H1 (cell line): ENCODE measurements around the gene CELF5. TPM values are rescaled to one million over a fixed set of nuclear protein-coding genes. Genes with fewer than 3 reads are reported as not detected.

Experiments used
- CTCF ChIA-PET: fragments of 300-600 bp; sonication (Branson Sonifier 250); formaldehyde crosslinking; loops from one replicate; lab custom pipeline; 2021; ENCODE audit not compliant: partially characterized antibody; lab: Charles Lee
- POLR2A ChIA-PET: fragments of 300-600 bp; sonication (Branson Sonifier 250); formaldehyde crosslinking; loops from one replicate; lab custom pipeline; 2021; ENCODE audit warnings: inconsistent platforms; ENCODE audit not compliant: partially characterized antibody; lab: Charles Lee
- DNase-seq, 2 experiments: peaks; one replicate each; pipeline versions ENCODE4 v3.0.0 to v3.0.0-alpha.2; 2010 to 2022; ENCODE audit warnings: low spot score in 2 of 2, low read depth in 1 of 2, mixed read lengths in 1 of 2
- FAIRE-seq: peaks from 2 replicates; lab custom pipeline; 2011; peaks lifted over from hg19 to GRCh38; lab: Jason Lieb, UNC
- H2AFZ ChIP-seq: 2 replicates; pipeline ENCODE4 v1.8.1; 2012; ENCODE audit warnings: low read length, inconsistent platforms
- H2AK5ac ChIP-seq: 2 replicates; pipeline ENCODE4 v1.6.1; 2013; ENCODE audit warnings: low read depth, low read length
- H2BK120ac ChIP-seq: replicated peaks from 2 replicates; pipeline ENCODE3; 2013; ENCODE audit warnings: low read depth, low read length, inconsistent platforms
- H2BK12ac ChIP-seq: 2 replicates; pipeline ENCODE4 v1.6.1; 2013; ENCODE audit warnings: low read depth, low read length
- H2BK15ac ChIP-seq: 2 replicates; pipeline ENCODE4 v1.6.1; 2013; ENCODE audit warnings: low read length
- H2BK20ac ChIP-seq: 2 replicates; pipeline ENCODE4 v1.6.1; 2013; ENCODE audit warnings: low read length
- H2BK5ac ChIP-seq: 2 replicates; pipeline ENCODE4 v1.6.1; 2013; ENCODE audit warnings: low read depth, low read length
- H3K14ac ChIP-seq: 2 replicates; pipeline ENCODE4 v1.6.1; 2013; ENCODE audit warnings: inconsistent platforms; ENCODE audit not compliant: insufficient read length
- H3K18ac ChIP-seq: 2 replicates; pipeline ENCODE4 v1.6.1; 2013; ENCODE audit warnings: low read length; ENCODE audit errors: extremely low read depth
- H3K23ac ChIP-seq: 2 replicates; pipeline ENCODE4 v1.6.1; 2013; ENCODE audit warnings: inconsistent platforms; ENCODE audit not compliant: insufficient read length
- H3K23me2 ChIP-seq: 2 replicates; pipeline ENCODE4 v1.6.1; 2013; ENCODE audit warnings: low read depth, low read length
- H3K27ac ChIP-seq: 2 replicates; pipeline ENCODE4 v1.6.1; 2011; ENCODE audit warnings: low read depth, low read length, inconsistent platforms
- H3K27me3 ChIP-seq, 4 experiments: replicated peaks in 1 of 4; 1 replicate in 1 of 4; 2 replicates in 3 of 4; pipeline versions ENCODE4 v1.6.1 to v1.8.1; 2011 to 2013; ENCODE audit warnings: low read length in 3 of 4, mild to moderate bottlenecking in 3 of 4, inconsistent platforms in 2 of 4, mixed read lengths in 2 of 4, moderate library complexity in 1 of 4; ENCODE audit not compliant: control insufficient read depth in 3 of 4, insufficient read depth in 3 of 4; ENCODE audit errors: extremely low read depth in 1 of 4
- H3K36me3 ChIP-seq, 4 experiments: 2 replicates each; pipeline versions ENCODE4 v1.6.1 to v1.8.1; 2011 to 2013; ENCODE audit warnings: mild to moderate bottlenecking in 4 of 4, low read length in 3 of 4, moderate library complexity in 2 of 4, control low read depth in 1 of 4, inconsistent platforms in 1 of 4; ENCODE audit not compliant: insufficient read depth in 4 of 4, control insufficient read depth in 2 of 4
- H3K4ac ChIP-seq: replicated peaks from 2 replicates; pipeline ENCODE3; 2013; ENCODE audit warnings: low read length, low read depth, mixed read lengths, inconsistent platforms; ENCODE audit not compliant: insufficient read length
- H3K4me1 ChIP-seq, 4 experiments: replicated peaks in 1 of 4; 1 replicate in 1 of 4; 2 replicates in 3 of 4; pipeline versions ENCODE4 v1.6.1 to v1.8.1; 2011 to 2013; ENCODE audit warnings: low read length in 3 of 4, inconsistent platforms in 2 of 4, mixed read lengths in 1 of 4; ENCODE audit not compliant: insufficient read depth in 4 of 4, control insufficient read depth in 3 of 4
- H3K4me2 ChIP-seq, 2 experiments: 2 replicates each; pipeline versions ENCODE4 v1.6.1 to v1.8.1; 2011 to 2013; ENCODE audit warnings: low read depth in 2 of 2, low read length in 2 of 2, control low read depth in 1 of 2, inconsistent platforms in 1 of 2, mild to moderate bottlenecking in 1 of 2; ENCODE audit not compliant: insufficient read depth in 1 of 2
- H3K4me3 ChIP-seq, 4 experiments: fragments of 200-600, 300-600 bp in 1 of 4; sonication (generic), shearing (Covaris generic), sonication (Bioruptor Twin) in 1 of 4; 2 replicates each; pipeline versions ENCODE4 v1.5.1 to v1.8.1; 2011 to 2016; ENCODE audit warnings: low read length in 4 of 4, low read depth in 3 of 4, control low read depth in 2 of 4, inconsistent platforms in 2 of 4, mild to moderate bottlenecking in 2 of 4, mixed read lengths in 1 of 4, moderate library complexity in 1 of 4; ENCODE audit not compliant: insufficient read depth in 2 of 4; ENCODE audit errors: extremely low read depth in 1 of 4
- H3K56ac ChIP-seq: replicated peaks from 2 replicates; pipeline ENCODE3; 2013; ENCODE audit warnings: low read depth, mild to moderate bottlenecking, mixed read lengths, low read length, inconsistent platforms; ENCODE audit not compliant: insufficient read length
- H3K79me1 ChIP-seq: 2 replicates; pipeline ENCODE4 v1.6.1; 2013; ENCODE audit warnings: low read depth, low read length, control low read depth
- H3K79me2 ChIP-seq, 2 experiments: 2 replicates each; pipeline versions ENCODE4 v1.6.1 to v1.8.1; 2012 to 2013; ENCODE audit warnings: low read length in 2 of 2, mild to moderate bottlenecking in 2 of 2, inconsistent platforms in 1 of 2; ENCODE audit not compliant: insufficient read depth in 2 of 2, control insufficient read depth in 1 of 2
- H3K9ac ChIP-seq, 4 experiments: replicated peaks in 1 of 4; 1 replicate in 1 of 4; 2 replicates in 3 of 4; pipeline versions ENCODE4 v1.6.1 to v1.8.1; 2011 to 2013; ENCODE audit warnings: low read depth in 3 of 4, low read length in 3 of 4, control low read depth in 2 of 4, mild to moderate bottlenecking in 2 of 4, moderate library complexity in 2 of 4, inconsistent platforms in 1 of 4; ENCODE audit errors: extremely low read depth in 1 of 4
- H3K9me3 ChIP-seq, 2 experiments: 2 replicates each; pipeline versions ENCODE4 v1.6.1 to v1.8.1; 2012 to 2013; ENCODE audit warnings: mild to moderate bottlenecking in 2 of 2, moderate library complexity in 2 of 2, control low read depth in 1 of 2, inconsistent platforms in 1 of 2, low read depth in 1 of 2, low read length in 1 of 2, mixed read lengths in 1 of 2; ENCODE audit not compliant: insufficient read depth in 2 of 2
- H4K20me1 ChIP-seq, 2 experiments: replicated peaks in 1 of 2; 2 replicates each; pipeline versions ENCODE3 to v1.8.1; 2011 to 2013; ENCODE audit warnings: inconsistent platforms in 2 of 2, low read length in 2 of 2, mild to moderate bottlenecking in 1 of 2; ENCODE audit not compliant: insufficient read depth in 2 of 2, control insufficient read depth in 1 of 2
- H4K5ac ChIP-seq: 2 replicates; pipeline ENCODE4 v1.6.1; 2013; ENCODE audit warnings: low read length, low read depth, mixed read lengths, inconsistent platforms; ENCODE audit not compliant: insufficient read length
- H4K8ac ChIP-seq: 2 replicates; pipeline ENCODE4 v1.8.0; 2013; ENCODE audit warnings: mild to moderate bottlenecking, moderate library complexity, low read length, inconsistent platforms; ENCODE audit not compliant: insufficient read depth; ENCODE audit errors: extremely low read depth
- H4K91ac ChIP-seq: replicated peaks from 2 replicates; pipeline ENCODE3; 2013; ENCODE audit warnings: low read length, mixed read lengths, inconsistent platforms; ENCODE audit not compliant: insufficient read length
- ATF3 ChIP-seq: IDR thresholded peaks from 2 replicates; pipeline ENCODE4 v1.6.1; 2011; ENCODE audit warnings: low read depth, mild to moderate bottlenecking, low read length; ENCODE audit not compliant: insufficient read depth
- CBX5 ChIP-seq: fragments of 300-800, 300-1000 bp; sonication (generic); IDR thresholded peaks from 2 replicates; pipeline ENCODE4 v1.7.1; 2016; ENCODE audit warnings: antibody characterized with exemption, low read length, low read depth
- CTBP2 ChIP-seq: IDR thresholded peaks from 2 replicates; pipeline ENCODE4 v1.7.0; 2011; ENCODE audit warnings: borderline replicate concordance, mild to moderate bottlenecking, moderate library complexity, mixed read lengths, low read length; ENCODE audit not compliant: insufficient read depth, insufficient read length
- EGR1 ChIP-seq: IDR thresholded peaks from 2 replicates; pipeline ENCODE4 v1.6.1; 2011; ENCODE audit warnings: low read depth, low read length, borderline replicate concordance
- EZH2 ChIP-seq: fragments of 200-600 bp; sonication (generic); IDR thresholded peaks from 2 replicates; pipeline ENCODE4 v1.7.1; 2012; ENCODE audit warnings: low read depth, mild to moderate bottlenecking, moderate library complexity, low read length, inconsistent platforms; ENCODE audit not compliant: severe bottlenecking
- HDAC2 ChIP-seq, 2 experiments: fragments of 300-600 bp in 1 of 2; sonication (generic) in 1 of 2; IDR thresholded peaks; 2 replicates each; pipeline ENCODE4 v1.6.1; 2011 to 2012; ENCODE audit warnings: low read depth in 2 of 2, low read length in 2 of 2, mild to moderate bottlenecking in 2 of 2, moderate library complexity in 2 of 2, borderline replicate concordance in 1 of 2, inconsistent platforms in 1 of 2
- RAD21 ChIP-seq, 2 experiments: IDR thresholded peaks in 1 of 2; conservative IDR thresholded peaks in 1 of 2; 2 replicates each; pipeline ENCODE4 v1.6.1; 2011; ENCODE audit warnings: low read depth in 2 of 2, low read length in 2 of 2, improper control_type of control experiment in 1 of 2, inconsistent platforms in 1 of 2, mild to moderate bottlenecking in 1 of 2, moderate library complexity in 1 of 2
- USF2 ChIP-seq: IDR thresholded peaks from 2 replicates; pipeline ENCODE4 v1.6.1; 2011; ENCODE audit warnings: low read length, improper control_type of control experiment
- WGBS, 2 experiments: shearing (Covaris generic) in 1 of 2; methylation state at CpG; one replicate each; pipeline versions ENCODE4 v1.1.6 to v1.1.7; 2013 to 2015; ENCODE audit warnings: low lambda C conversion rate in 2 of 2, mixed read lengths in 2 of 2, inconsistent platforms in 1 of 2, low coverage in 1 of 2, missing lambda C conversion rate in 1 of 2; ENCODE audit not compliant: insufficient replicate concordance in 2 of 2, insufficient coverage in 1 of 2, insufficient read length in 1 of 2; ENCODE audit errors: extremely low coverage in 1 of 2, missing lambda C conversion rate in 1 of 2; 5-methylcytosine and 5-hydroxymethylcytosine counted together
- polyA plus RNA-seq, 7 experiments: library from polyadenylated mRNA; depleted of rRNA in 3 of 7; stranded (reverse) in 5 of 7; unstranded in 2 of 7; fragments of >200 nt in 5 of 7; fragments of 200-250 nt in 2 of 7; gene quantifications; 1 replicate in 5 of 7; 2 replicates in 1 of 7; 4 replicates in 1 of 7; pipeline versions ENCODE4 v1.2.1 to v1.2.3, GENCODE V29; 2011 to 2013; ENCODE audit warnings: missing spikeins in 2 of 7, mixed read lengths in 2 of 7
- total RNA-seq: library from RNA; stranded (reverse); fragmentation: NEBNext Ultra II Directional; extraction: Animal tissue kit (Norgen Biotek cat#: 25700); gene quantifications from 2 replicates; pipeline ENCODE4 v1.2.1, GENCODE V29; 2021

The CELF5 gene
- total and polyA plus RNA-seq, 2 of the 8 experiments (the other 6 are each of a cell fraction or from before 2014, with no cell fraction given) = 9.8 to 15.0 TPM

- no peak overlapping the region for H3K9ac ChIP-seq
- peaks cover 6% of the 10 kb centered on the region; the same call in 1 of the 2 replicates for H3K23me2 ChIP-seq
- peaks cover 11 to 63% of the 10 kb centered on the region in 2 experiments for H3K79me2 ChIP-seq
- H2AFZ ChIP-seq = no peak overlapping the region
- H4K8ac ChIP-seq = peak overlapping the region; percentile 25; the same call in 1 of the 2 replicates
- WGBS, 2 experiments = 88% methylated on average over 35 of the region's 46 CpGs; no CpG with 5 or more reads in 1 of the 2 experiments
- H4K20me1 ChIP-seq = peaks cover 34 to 43% of the 10 kb centered on the region in 2 experiments
- no peak overlapping the region for H2BK15ac ChIP-seq
- no peak overlapping the region for H3K4me2 ChIP-seq
- peaks cover 0 to 8% (median 4%) of the 10 kb centered on the region in 4 experiments; a peak in 3 of 8 replicates for H3K36me3 ChIP-seq
- no peak overlapping the region for H2AK5ac ChIP-seq
- H3K9me3 ChIP-seq = no peaks in the 10 kb centered on the region
- CTCF ChIA-PET = interaction anchor here (1.1 to 2.6 kb wide), 3 partner anchors 16 to 62 kb away, joined by 3 to 14 read pairs (median 5); no protein-coding TSS in a partner anchor
- H2BK20ac ChIP-seq = no peak overlapping the region
- H4K91ac ChIP-seq = no peak overlapping the region
- no peak for DNase-seq
- H3K4ac ChIP-seq = no peak overlapping the region
- H3K27ac ChIP-seq = no peak overlapping the region
- no peak overlapping the region for H2BK5ac ChIP-seq
- H3K18ac ChIP-seq = no peak overlapping the region
- no peak overlapping the region for H3K56ac ChIP-seq
- no peak for FAIRE-seq
- H3K27me3 ChIP-seq = no peaks in the 10 kb centered on the region
- H3K14ac ChIP-seq = no peak overlapping the region
- H3K79me1 ChIP-seq = peaks cover 40% of the 10 kb centered on the region
- H2BK120ac ChIP-seq = no peak overlapping the region
- no peak overlapping the region for H3K4me3 ChIP-seq
- H3K4me1 ChIP-seq = peaks cover 0 to 16% (median 10%) of the 10 kb centered on the region in 4 experiments; a peak in 6 of 7 replicates
- H2BK12ac ChIP-seq = no peak overlapping the region
- H4K5ac ChIP-seq = no peak overlapping the region
- no peak overlapping the region for H3K23ac ChIP-seq
- POLR2A ChIA-PET = interaction anchor here (0.6 kb wide), 1 partner anchor 460 kb away, joined by 3 read pairs; no protein-coding TSS in a partner anchor
- no peak for TF ChIP-seq RAD21 (IDR thresholded peaks at IDR 0.05 in 1 of 2, conservative IDR thresholded peaks at IDR 0.05 in 1 of 2; ENCODE audit: low read depth in 2 of 2, low read length in 2 of 2)
- no peak for TF ChIP-seq CTBP2
- no peak for TF ChIP-seq USF2
- TF ChIP-seq CBX5 = no peak
- TF ChIP-seq HDAC2 (IDR thresholded peaks at IDR 0.05; ENCODE audit: borderline replicate concordance in 1 of 2, low read depth in 2 of 2, low read length in 2 of 2) = no peak
- TF ChIP-seq EGR1 = no peak
- TF ChIP-seq ATF3 = no peak
- TF ChIP-seq EZH2 = no peak
These were observed 33.3 kb upstream of the CELF5 start for GRCh38 chr19:3190921-3191805.
